Mucosa of gallbladder (tissue), 1 donor: ENCODE results near the gene FAM83F. TPM values are rescaled to one million over a fixed set of nuclear protein-coding genes. Genes with fewer than 3 reads are reported as not detected.

Source experiments
- DNase-seq: peaks from one replicate; pipeline ENCODE4 v3.0.0-alpha.2; 2020; ENCODE audit warnings: low spot score
- total RNA-seq: library from RNA; stranded (reverse); gene quantifications from one replicate; pipeline ENCODE4 v1.2.1, GENCODE V29; 2021
- donor health status: DM: no; HTN: no; CAD: no.

The FAM83F gene
- total RNA-seq, 1 donor from 2014 or later = 12.1 TPM

- no peak for DNase-seq
Measured at GRCh38 chr22:40056559-40056958, 61.8 kb downstream of the FAM83F start.

- no peak for DNase-seq
Measured at GRCh38 chr22:40057652-40058051, 62.9 kb downstream of the FAM83F start.

- no peak for DNase-seq
Measured at GRCh38 chr22:40058265-40058664, 63.5 kb downstream of the FAM83F start.

- DNase-seq = no peak
Measured at GRCh38 chr22:40065981-40066380, 71.2 kb downstream of the FAM83F start.

GRCh38 chr22:40067639-40068038, 72.9 kb downstream of the FAM83F start:
- DNase-seq = no peak

- no peak for DNase-seq
Measured at GRCh38 chr22:40070701-40071100, 75.9 kb downstream of the FAM83F start.

- DNase-seq = no peak
Measured at GRCh38 chr22:40071720-40072119, 77.0 kb downstream of the FAM83F start.

- DNase-seq = no peak
Measured at GRCh38 chr22:40076702-40077645, 82.2 kb downstream of the FAM83F start.

- no peak for DNase-seq
Measured at GRCh38 chr22:40077646-40078016, 82.9 kb downstream of the FAM83F start.

GRCh38 chr22:40081662-40082061, 86.9 kb downstream of the FAM83F start:
- no peak for DNase-seq

GRCh38 chr22:40082184-40082583, 87.4 kb downstream of the FAM83F start:
- DNase-seq = no peak

- DNase-seq = no peak
Measured at GRCh38 chr22:40083794-40084193, 89.0 kb downstream of the FAM83F start.

GRCh38 chr22:40084246-40084645, 89.5 kb downstream of the FAM83F start:
- no peak for DNase-seq

- DNase-seq = no peak
Measured at GRCh38 chr22:40088818-40089217, 94.1 kb downstream of the FAM83F start.

Other genes with a start within 250 kb of the FAM83F start
- 0.09 TPM for gene ENTHD1, start 101.2 kb upstream of the FAM83F start, total RNA-seq
- 9.8 TPM for gene GRAP2, start 93.9 kb upstream of the FAM83F start, total RNA-seq
- 0.66 TPM for gene TMA7B, start 34.6 kb upstream of the FAM83F start, total RNA-seq
- 67.9 TPM for gene TNRC6B, start 183.0 kb downstream of the FAM83F start, total RNA-seq